LNCAP (cell line): ENCODE measurements around the gene GRID1.

Source experiments
- CTCF ChIP-seq: fragments of 450-650 bp; IDR thresholded peaks from 2 replicates; pipeline ENCODE4 v1.5.1; 2017; ENCODE audit warnings: mild to moderate bottlenecking

The GRID1 gene

GRCh38 chr10:86242761-86243160 is 123.8 kb downstream of the GRID1 start:
- TF ChIP-seq CTCF, result no peak

GRCh38 chr10:86234541-86235270 is 131.9 kb downstream of the GRID1 start:
- TF ChIP-seq CTCF, result no peak

DNA sequence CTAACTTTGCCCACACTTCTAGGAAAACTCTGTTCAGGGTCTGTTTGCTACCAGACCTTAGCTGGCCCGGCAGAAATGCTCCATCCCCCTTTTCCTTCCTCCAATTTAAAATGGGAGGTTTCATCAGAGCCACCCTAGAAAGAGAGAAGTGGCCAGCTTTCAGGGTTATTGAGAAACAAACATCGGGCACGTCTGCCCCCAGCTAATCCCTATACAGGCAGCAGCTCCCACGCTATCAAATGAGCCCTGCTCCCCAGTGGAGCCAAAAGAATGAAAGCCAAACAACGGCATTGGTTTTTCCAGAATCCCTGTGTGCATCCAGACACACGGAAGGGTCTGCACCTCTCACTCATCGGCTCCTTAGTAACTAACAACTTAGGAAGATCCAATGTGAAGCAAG is 132.5 kb downstream of the GRID1 start:
- no peak for TF ChIP-seq CTCF

GRCh38 chr10:86233131-86233530 is 133.5 kb downstream of the GRID1 start:
- no peak for TF ChIP-seq CTCF

GRCh38 chr10:86232644-86233043 is 134.0 kb downstream of the GRID1 start:
- no peak for TF ChIP-seq CTCF

DNA sequence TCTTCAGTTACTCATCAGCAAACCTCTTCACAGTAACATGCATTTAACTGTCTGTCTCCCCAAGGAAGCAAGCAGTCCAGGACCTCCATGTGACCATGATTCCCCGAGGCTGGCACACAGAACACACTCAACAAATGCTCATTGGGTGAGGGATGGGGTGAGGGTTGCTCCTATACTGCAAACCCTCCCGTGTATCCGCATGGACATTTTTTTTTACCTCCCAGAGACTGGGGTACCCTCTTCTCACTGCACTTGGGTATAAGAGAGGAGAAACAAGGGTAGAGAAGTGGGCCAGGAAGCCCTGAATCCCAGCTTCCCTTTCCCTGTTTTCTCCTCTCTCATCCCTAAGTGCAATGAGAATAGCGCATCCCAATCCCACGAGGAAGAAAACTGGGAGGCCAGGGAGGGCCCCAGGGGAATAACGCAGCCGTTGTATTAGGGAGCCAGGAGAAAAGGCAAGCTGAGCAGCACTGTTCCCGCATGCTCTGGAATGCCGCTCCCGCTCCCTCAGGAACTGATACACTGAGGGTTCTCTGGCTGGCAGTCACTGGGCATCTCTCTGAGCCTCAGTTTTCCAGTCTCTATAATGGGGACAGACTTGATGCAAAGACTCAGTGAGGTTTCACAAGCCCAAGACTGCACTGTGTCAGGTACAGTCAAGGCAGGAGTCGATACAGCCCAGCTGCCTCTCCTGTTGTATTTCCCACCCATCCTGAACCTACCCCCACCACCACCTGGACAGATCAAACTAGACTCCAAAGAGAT is 134.6 kb downstream of the GRID1 start:
- no peak for TF ChIP-seq CTCF

- no peak for TF ChIP-seq CTCF
These were observed 135.9 kb downstream of the GRID1 start for GRCh38 chr10:86230557-86231180.
